ENCODE measurements around the gene FRS3. TPM values are rescaled to one million over a fixed set of nuclear protein-coding genes. Genes with fewer than 3 reads are reported as not detected.
"Not testable (repeated sequence)": the region's sequence is repeated elsewhere in the genome, so short reads cannot be mapped to it uniquely, and the experiment has no call there.

The FRS3 gene
- total RNA-seq, 6 donors from 2014 or later: 4.1 to 26.2 (median 6.8) TPM

GRCh38 chr6:41767112-41767833, 12.4 kb downstream of the FRS3 start:
- peak overlapping the region; percentile 61 to 81 (median 75) for H3K27ac ChIP-seq
- peak in 1 of 2 donors; percentile 76 for DNase-seq

GRCh38 chr6:41766043-41766664, 13.5 kb downstream of the FRS3 start:
- Histone ChIP-seq H3K36me3 (peaks cover 3 to 14% (median 10%) of the 10 kb centered on the region in 4 donors), H3K4me1 (peaks cover 17 to 26% (median 24%) of the 10 kb centered on the region in 4 donors), H3K27ac (peak overlapping the region in 3 of 4 donors; percentile 73 to 81 (median 77))
- not testable (repeated sequence) for H3K9me3 ChIP-seq; DNase-seq; H3K4me3 ChIP-seq; H3K27me3 ChIP-seq; ATAC-seq (ENCODE audit: low FRiP score in 2 of 2)
- WGBS, 2 donors: 93 to 96% methylated on average over 4 of the region's 4 CpGs

More at GRCh38 chr6:41767112-41767833, 12.4 kb downstream of the FRS3 start:
- Histone ChIP-seq H3K27me3 (no peaks in the 10 kb centered on the region), H3K9me3 (no peaks in the 10 kb centered on the region), H3K36me3 (peaks cover 3 to 26% (median 21%) of the 10 kb centered on the region in 4 donors), H3K4me3 (no peak overlapping the region), H3K4me1 (peaks cover 17 to 26% (median 24%) of the 10 kb centered on the region in 4 donors)
- TF ChIP-seq EP300 (IDR thresholded peaks at IDR 0.05): no peak
- peak in 1 of 2 donors; percentile 33 for TF ChIP-seq POLR2AphosphoS5 (IDR thresholded peaks at IDR 0.05)
- 33 to 43% methylated on average over 12 of the region's 12 CpGs for WGBS, 2 donors
- peak; percentile 49 to 79 for ATAC-seq (ENCODE audit: low FRiP score in 2 of 2)

GRCh38 chr6:41763470-41763869, 16.2 kb downstream of the FRS3 start:
- TF ChIP-seq POLR2AphosphoS5 (IDR thresholded peaks at IDR 0.05) (no peak), POLR2A (IDR thresholded peaks at IDR 0.05) (no peak), CTCF (IDR thresholded peaks at IDR 0.05) (no peak), EP300 (IDR thresholded peaks at IDR 0.05) (no peak)
- Histone ChIP-seq H3K27me3 (no peaks in the 10 kb centered on the region), H3K9me3 (no peaks in the 10 kb centered on the region), H3K27ac (no peak overlapping the region), H3K4me3 (no peak overlapping the region), H3K4me1 (peaks cover 12 to 18% (median 17%) of the 10 kb centered on the region in 4 donors), H3K36me3 (no peaks in the 10 kb centered on the region)
- WGBS, 2 donors: 9 to 28% methylated on average over 2 of the region's 2 CpGs
- no peak for DNase-seq
- no peak for ATAC-seq (ENCODE audit: low FRiP score in 2 of 2)

- TF ChIP-seq POLR2A (IDR thresholded peaks at IDR 0.05) (no peak), CTCF (IDR thresholded peaks at IDR 0.05) (no peak), EP300 (IDR thresholded peaks at IDR 0.05) (no peak)
- Histone ChIP-seq H3K27ac (no peak overlapping the region), H3K27me3 (no peaks in the 10 kb centered on the region), H3K4me3 (no peak overlapping the region), H3K36me3 (no peaks in the 10 kb centered on the region), H3K4me1 (no peaks in the 10 kb centered on the region), H3K9me3 (no peaks in the 10 kb centered on the region)
- no peak for DNase-seq
- 87 to 92% methylated on average over 2 of the region's 2 CpGs for WGBS, 2 donors
- no peak for ATAC-seq (ENCODE audit: low FRiP score in 2 of 2)
These were observed 19.7 kb downstream of the FRS3 start for GRCh38 chr6:41759905-41760579.

- Histone ChIP-seq H3K4me3 (no peak overlapping the region), H3K27ac (no peak overlapping the region), H3K9me3 (no peaks in the 10 kb centered on the region), H3K4me1 (no peaks in the 10 kb centered on the region), H3K36me3 (no peaks in the 10 kb centered on the region), H3K27me3 (no peaks in the 10 kb centered on the region)
- TF ChIP-seq EP300 (IDR thresholded peaks at IDR 0.05) (no peak), CTCF (IDR thresholded peaks at IDR 0.05) (no peak), POLR2AphosphoS5 (IDR thresholded peaks at IDR 0.05) (no peak), POLR2A (IDR thresholded peaks at IDR 0.05) (no peak)
- WGBS, 2 donors: 85 to 88% methylated on average over 11 to 13 of the region's 13 CpGs
- ATAC-seq (ENCODE audit: low FRiP score in 2 of 2) (peak; percentile 7 to 22), DNase-seq (no peak)
These were observed 20.4 kb downstream of the FRS3 start for GRCh38 chr6:41759106-41759904.
